Choroid plexus epithelial cell (primary cell): ENCODE measurements around the gene KCNQ2.
"Not testable (repeated sequence)": the region's sequence is repeated elsewhere in the genome, so short reads cannot be mapped to it uniquely, and the experiment has no call there.

Experiments used
- DNase-seq: peaks from one replicate; pipeline ENCODE4 v3.0.0-alpha.2; 2010; ENCODE audit warnings: low read depth
- H3K4me3 ChIP-seq: 2 replicates; pipeline ENCODE4 v1.5.1; 2011; ENCODE audit warnings: low read depth, mild to moderate bottlenecking, control low read depth, low read length, moderate library complexity
- CTCF ChIP-seq: conservative IDR thresholded peaks from 2 replicates; pipeline ENCODE4 v1.5.1; 2011; ENCODE audit warnings: low read depth, mild to moderate bottlenecking, control low read depth, inconsistent platforms, low read length, moderate library complexity

Gene KCNQ2

GRCh38 chr20:63383556-63383955 lies 88.9 kb downstream of the KCNQ2 start:
- TF ChIP-seq CTCF, result no peak
- H3K4me3 ChIP-seq, result no peak overlapping the region
- DNase-seq, result no peak

DNA sequence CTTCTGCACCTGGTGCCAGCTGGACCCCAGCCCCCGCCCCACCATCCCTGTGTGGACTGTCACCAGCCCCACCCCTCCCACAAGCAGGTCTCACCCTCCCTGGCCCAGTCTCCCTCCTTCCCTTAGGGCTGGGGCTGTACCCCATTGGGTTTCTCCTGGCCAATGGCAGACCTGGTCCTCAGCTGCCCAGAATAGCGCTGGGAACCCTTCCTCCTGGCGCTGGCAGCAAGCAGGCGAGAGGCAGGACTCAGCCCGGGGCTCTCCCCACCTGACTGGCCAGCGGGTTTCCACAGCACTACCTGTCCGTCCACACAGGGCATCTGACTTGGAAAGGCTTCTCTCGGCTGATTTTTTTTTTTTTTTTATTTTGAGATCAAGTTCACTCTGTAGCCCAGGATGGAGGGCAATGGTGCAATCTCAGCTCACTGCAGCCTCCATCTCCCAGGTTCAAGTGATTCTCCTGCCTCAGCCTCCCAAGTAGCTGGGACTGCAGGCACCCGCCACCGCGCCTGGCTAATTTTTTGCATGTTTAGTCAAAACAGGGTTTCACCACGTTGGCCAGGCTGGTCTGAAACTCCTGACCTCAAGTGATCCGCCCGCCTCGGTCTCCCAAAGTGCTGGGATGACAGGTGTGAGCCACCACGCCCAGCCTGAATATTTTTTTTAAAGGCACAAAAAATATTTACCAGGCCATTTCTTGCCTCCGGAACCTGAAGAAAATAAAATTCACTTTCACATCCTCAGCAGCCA lies 89.7 kb downstream of the KCNQ2 start:
- no peak overlapping the region for H3K4me3 ChIP-seq
- DNase-seq, result no peak
- no peak for TF ChIP-seq CTCF

- peak; percentile 95 for TF ChIP-seq CTCF
- no peak overlapping the region for H3K4me3 ChIP-seq
- peak; percentile 3 for DNase-seq
These were observed 90.5 kb downstream of the KCNQ2 start for GRCh38 chr20:63381781-63382431.

- TF ChIP-seq CTCF, result no peak
- DNase-seq, result no peak
- no peak overlapping the region for H3K4me3 ChIP-seq
These were observed 92.0 kb downstream of the KCNQ2 start for GRCh38 chr20:63380346-63380870.

DNA sequence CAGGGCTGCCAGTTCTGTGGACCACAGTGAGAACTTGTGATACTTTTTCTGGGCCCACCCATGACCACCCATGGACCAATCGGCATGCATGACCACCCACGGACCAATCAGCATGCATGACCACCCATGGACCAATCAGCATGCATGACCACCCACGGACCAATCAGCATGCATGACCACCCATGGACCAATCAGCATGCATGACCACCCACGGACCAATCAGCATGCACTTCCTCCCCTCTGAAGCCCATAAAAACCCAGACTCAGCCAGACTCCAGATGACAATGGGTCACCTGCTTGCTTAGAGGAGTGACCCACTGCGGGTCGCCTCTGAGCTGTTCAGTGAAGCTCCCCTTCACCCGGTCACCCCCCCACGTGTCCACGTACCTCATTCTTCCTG lies 92.6 kb downstream of the KCNQ2 start:
- DNase-seq, result not testable (repeated sequence)

DNA sequence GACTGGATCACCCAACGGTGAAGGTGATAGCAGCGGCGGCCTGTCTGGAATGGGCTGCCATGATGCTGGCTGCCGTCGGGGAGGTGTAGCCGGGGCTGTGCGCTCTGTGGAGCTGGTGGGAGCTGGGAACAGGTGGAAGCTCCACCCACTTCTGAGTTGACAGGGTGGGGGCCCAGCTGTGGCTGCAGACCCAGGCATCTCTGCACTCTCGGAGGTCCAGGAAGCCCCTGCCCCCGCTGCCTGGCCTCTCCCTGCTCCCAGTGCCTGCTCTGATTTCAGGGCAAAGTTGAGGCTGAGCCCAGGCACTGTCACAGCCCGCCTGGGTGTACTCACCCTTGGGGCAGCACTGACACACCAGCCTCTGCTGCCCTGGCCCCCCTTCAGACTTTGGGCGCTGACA lies 93.2 kb downstream of the KCNQ2 start:
- no peak for DNase-seq
- no peak for TF ChIP-seq CTCF
- H3K4me3 ChIP-seq, result no peak overlapping the region

More for the DNA sequence above, 92.6 kb downstream of the KCNQ2 start:
- not testable (repeated sequence) for H3K4me3 ChIP-seq

- no peak for TF ChIP-seq CTCF
- H3K4me3 ChIP-seq, result no peak overlapping the region
- DNase-seq, result no peak
These were observed 93.8 kb downstream of the KCNQ2 start for GRCh38 chr20:63378626-63379025.
